Adrenal gland (tissue), 12 donors: ENCODE measurements around the gene FAM76A. TPM values are rescaled to one million over a fixed set of nuclear protein-coding genes. Genes with fewer than 3 reads are reported as not detected.

ENCODE experiments used
- DNase-seq, 7 donors: peaks; one replicate each; pipeline ENCODE4 v3.0.0-alpha.2; 2019 to 2020
- H3K27ac ChIP-seq, 5 donors: fragments of 200-600 bp; sonication (generic) in 4 of 5; 1 replicate in 3 of 5; 2 replicates in 2 of 5; pipeline versions ENCODE4 v1.5.1 to v1.8.0; 2016 to 2020; ENCODE audit warnings: mild to moderate bottlenecking in 1 of 5
- H3K27me3 ChIP-seq: fragments of 200-600 bp; 2 replicates; pipeline ENCODE4 v1.8.0; 2021
- H3K36me3 ChIP-seq, 2 donors: fragments of 200-600 bp; replicated peaks in 1 of 2; 1 replicate in 1 of 2; 2 replicates in 1 of 2; pipeline versions ENCODE4 v1.5.1 to v1.8.0; 2018 to 2022
- H3K4me1 ChIP-seq, 2 donors: fragments of 200-600 bp; replicated peaks in 1 of 2; 1 replicate in 1 of 2; 2 replicates in 1 of 2; pipeline versions ENCODE4 v1.5.1 to v1.8.0; 2018 to 2021
- H3K4me3 ChIP-seq, 4 donors: fragments of 200-600 bp; sonication (generic) in 3 of 4; one replicate each; pipeline ENCODE4 v1.5.1; 2016 to 2018
- H3K9me3 ChIP-seq, 3 donors: fragments of 200-600 bp; sonication (generic) in 1 of 3; replicated peaks in 1 of 3; 1 replicate in 2 of 3; 2 replicates in 1 of 3; pipeline versions ENCODE4 v1.5.1 to v1.8.0; 2016 to 2021
- POLR2A ChIP-seq, 2 donors: fragments of 450-650 bp; IDR thresholded peaks; one replicate each; pipeline ENCODE4 v1.6.1; 2017; ENCODE audit warnings: antibody characterized with exemption in 2 of 2, mild to moderate bottlenecking in 2 of 2, moderate library complexity in 1 of 2
- WGBS, 4 donors: extraction: QIAGEN DNeasy Blood & Tissue Kit in 2 of 4; methylation state at CpG; one replicate each; pipeline versions ENCODE4 v1.1.5 to v1.1.7; 2013 to 2017; 5-methylcytosine and 5-hydroxymethylcytosine counted together
- intact Hi-C, 2 donors: fragments of 100-400 bp; cut with DNase I; formaldehyde crosslinking; loops; one replicate each; pipeline versions ENCODE4 v1.14.1 to v1.15.0; 2022 to 2023
- polyA plus RNA-seq, 3 donors: library from polyadenylated mRNA; stranded (reverse); fragments of 200-250 nt in 2 of 3; fragments of 350-450 nt in 1 of 3; fragmentation: Illumina TruSeq in 1 of 3; extraction: RNeasy Lipid Tissue Mini Kit (QIAGEN cat#74804) in 1 of 3; gene quantifications; one replicate each; pipeline ENCODE4 v1.2.3, GENCODE V29; 2013 to 2014
- total RNA-seq, 9 donors: library from RNA; depleted of rRNA in 4 of 9; stranded (reverse); fragments of >200 nt in 4 of 9; fragments of 120-200 nt in 1 of 9; fragmentation: NEBNext Ultra II Directional in 1 of 9; extraction: Animal tissue kit (Norgen Biotek cat#: 25700) in 1 of 9; gene quantifications; one replicate each; pipeline versions ENCODE4 v1.1.0 to v1.2.4, GENCODE V29; 2013 to 2023
- TF ChIP-seq, protein P1 (sequence below), 6 experiments: fragments of 450-650 bp in 4 of 6; fragments of 200-600 bp in 2 of 6; sonication (generic) in 1 of 6; IDR thresholded peaks; 1 replicate in 5 of 6; 2 replicates in 1 of 6; pipeline versions ENCODE4 v1.5.1 to v1.8.0; 2016 to 2021; ENCODE audit warnings: antibody characterized with exemption in 6 of 6, mild to moderate bottlenecking in 2 of 6, moderate library complexity in 1 of 6
- donor health status: healthy with polysubstance abuse.
- donor health status: Bipolar disorder and iron deficiency.
- donor health status: DM: yes; HTN: yes; CAD: no.
- donor health status: DM: no; HTN: no; CAD: no.
- donor health status: DM: no; HTN: no; CAD: no.
- donor health status: DM: yes; HTN: yes; CAD: no.

Gene FAM76A
- total and polyA plus RNA-seq, 12 donors: 2.9 to 12.4 (median 8.4) TPM

DNA sequence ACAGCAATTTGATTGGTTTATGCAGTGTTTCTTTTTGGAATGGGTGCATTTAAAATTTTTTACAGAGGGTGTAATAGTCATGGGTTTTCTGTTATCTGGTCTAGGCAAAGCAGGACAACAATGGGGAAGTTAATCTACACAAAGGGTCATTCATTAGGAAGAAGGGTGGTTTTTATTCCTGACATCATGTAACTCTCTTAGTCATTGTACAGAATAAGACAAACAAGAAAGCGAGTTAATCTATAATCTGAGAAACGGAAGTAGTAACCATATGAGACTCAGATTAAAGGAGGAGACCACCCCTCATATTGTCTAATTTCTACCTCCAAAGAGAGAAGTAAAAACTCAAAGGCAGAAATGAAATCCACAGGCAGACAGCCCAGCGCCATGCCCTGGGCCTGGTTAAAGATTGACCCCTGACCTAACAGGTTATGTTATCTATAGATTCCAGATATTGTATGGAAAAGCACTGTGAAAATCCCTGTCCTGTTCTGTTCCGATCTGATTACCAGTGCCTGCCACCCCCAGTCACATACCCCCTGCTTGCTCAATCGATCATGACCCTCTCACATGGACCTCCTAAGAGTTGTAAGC, 43.3 kb upstream of the FAM76A start:
- Histone ChIP-seq H3K9me3 (no peaks in the 10 kb centered on the region), H3K4me1 (no peaks in the 10 kb centered on the region), H3K36me3 (no peaks in the 10 kb centered on the region), H3K27me3 (no peaks in the 10 kb centered on the region), H3K27ac (no peak overlapping the region), H3K4me3 (no peak overlapping the region)
- intact Hi-C loops: no loop called here
- TF ChIP-seq, protein P1, sequence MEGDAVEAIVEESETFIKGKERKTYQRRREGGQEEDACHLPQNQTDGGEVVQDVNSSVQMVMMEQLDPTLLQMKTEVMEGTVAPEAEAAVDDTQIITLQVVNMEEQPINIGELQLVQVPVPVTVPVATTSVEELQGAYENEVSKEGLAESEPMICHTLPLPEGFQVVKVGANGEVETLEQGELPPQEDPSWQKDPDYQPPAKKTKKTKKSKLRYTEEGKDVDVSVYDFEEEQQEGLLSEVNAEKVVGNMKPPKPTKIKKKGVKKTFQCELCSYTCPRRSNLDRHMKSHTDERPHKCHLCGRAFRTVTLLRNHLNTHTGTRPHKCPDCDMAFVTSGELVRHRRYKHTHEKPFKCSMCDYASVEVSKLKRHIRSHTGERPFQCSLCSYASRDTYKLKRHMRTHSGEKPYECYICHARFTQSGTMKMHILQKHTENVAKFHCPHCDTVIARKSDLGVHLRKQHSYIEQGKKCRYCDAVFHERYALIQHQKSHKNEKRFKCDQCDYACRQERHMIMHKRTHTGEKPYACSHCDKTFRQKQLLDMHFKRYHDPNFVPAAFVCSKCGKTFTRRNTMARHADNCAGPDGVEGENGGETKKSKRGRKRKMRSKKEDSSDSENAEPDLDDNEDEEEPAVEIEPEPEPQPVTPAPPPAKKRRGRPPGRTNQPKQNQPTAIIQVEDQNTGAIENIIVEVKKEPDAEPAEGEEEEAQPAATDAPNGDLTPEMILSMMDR (IDR thresholded peaks at IDR 0.05): no peak
- TF ChIP-seq POLR2A (IDR thresholded peaks at IDR 0.05): no peak
- DNase-seq: no peak
- WGBS, 4 donors: 88 to 94% (median 91%) methylated on average over 5 of the region's 5 CpGs

DNA sequence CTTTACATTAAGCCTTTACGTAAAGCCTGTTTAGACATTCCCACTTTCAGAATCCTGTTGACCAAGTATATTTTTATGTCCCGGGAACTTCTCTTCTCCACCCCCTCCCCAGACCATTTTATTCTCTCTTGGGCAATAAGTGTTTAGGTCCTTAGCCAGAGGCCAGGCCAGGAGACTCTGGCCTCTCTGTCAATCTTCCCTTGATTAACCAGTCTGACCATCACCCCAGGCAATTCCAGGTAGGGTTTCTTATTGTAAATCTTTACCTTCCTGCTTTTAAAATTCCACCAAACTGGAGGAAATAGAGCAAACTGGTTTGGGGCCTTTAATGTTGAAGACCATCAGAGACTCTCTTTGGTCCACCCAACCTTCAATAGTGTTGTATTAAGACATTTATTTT, 41.6 kb upstream of the FAM76A start:
- H3K4me1 ChIP-seq: no peaks in the 10 kb centered on the region
- no peak for TF ChIP-seq POLR2A (IDR thresholded peaks at IDR 0.05)
- TF ChIP-seq, protein P1 (IDR thresholded peaks at IDR 0.05): no peak
- intact Hi-C loops: no loop called here
- no peaks in the 10 kb centered on the region for H3K36me3 ChIP-seq
- no peaks in the 10 kb centered on the region for H3K27me3 ChIP-seq
- H3K9me3 ChIP-seq: no peaks in the 10 kb centered on the region
- H3K4me3 ChIP-seq: no peak overlapping the region
- no peak for DNase-seq
- 83 to 93% (median 90%) methylated on average over 2 of the region's 2 CpGs for WGBS, 4 donors
- no peak overlapping the region for H3K27ac ChIP-seq

DNA sequence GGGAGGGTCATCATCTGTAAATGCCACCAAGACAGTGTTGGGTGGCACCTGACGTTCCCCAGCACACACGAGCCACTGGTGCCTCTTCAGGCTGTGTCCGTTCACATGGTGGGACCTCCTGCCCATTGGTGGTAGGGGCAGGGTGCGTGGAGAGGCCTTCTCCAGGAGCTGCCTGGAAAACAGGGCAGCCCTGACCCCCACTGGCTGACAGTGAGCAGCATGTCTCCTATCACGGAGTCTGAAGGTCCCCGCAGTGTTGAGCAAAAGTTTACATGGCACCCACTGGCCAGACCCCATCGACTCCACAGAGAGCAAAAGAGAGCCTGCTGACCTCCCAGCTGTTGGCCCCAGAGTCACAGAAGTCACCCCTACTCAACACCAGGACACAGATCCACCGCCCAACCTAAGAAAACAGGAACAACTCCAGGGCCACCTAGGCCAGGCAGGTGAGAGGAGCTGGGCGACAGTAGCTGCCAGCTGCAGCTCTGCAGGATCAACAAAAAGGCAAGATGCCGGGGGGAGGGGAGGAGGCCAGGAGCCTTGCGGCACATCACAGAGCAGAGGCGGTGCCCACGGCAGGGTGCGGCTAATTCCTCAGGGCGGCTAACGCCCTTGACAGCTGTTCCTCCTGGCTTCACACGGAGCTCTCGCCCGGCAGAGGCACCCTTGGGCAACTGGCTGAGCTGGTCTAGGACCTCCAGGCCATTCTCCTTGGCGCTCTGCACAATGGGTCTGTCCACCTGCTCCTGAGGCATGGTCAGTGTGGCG, 39.4 kb upstream of the FAM76A start:
- no peak for DNase-seq
- 73 to 82% (median 80%) methylated on average over 6 to 21 of the region's 21 CpGs for WGBS, 4 donors
- intact Hi-C loops: no loop called here
- TF ChIP-seq, protein P1 (IDR thresholded peaks at IDR 0.05): no peak
- no peak for TF ChIP-seq POLR2A (IDR thresholded peaks at IDR 0.05)
- Histone ChIP-seq H3K4me1 (no peaks in the 10 kb centered on the region), H3K27me3 (no peaks in the 10 kb centered on the region), H3K27ac (no peak overlapping the region), H3K36me3 (no peaks in the 10 kb centered on the region), H3K9me3 (no peaks in the 10 kb centered on the region), H3K4me3 (no peak overlapping the region)

DNA sequence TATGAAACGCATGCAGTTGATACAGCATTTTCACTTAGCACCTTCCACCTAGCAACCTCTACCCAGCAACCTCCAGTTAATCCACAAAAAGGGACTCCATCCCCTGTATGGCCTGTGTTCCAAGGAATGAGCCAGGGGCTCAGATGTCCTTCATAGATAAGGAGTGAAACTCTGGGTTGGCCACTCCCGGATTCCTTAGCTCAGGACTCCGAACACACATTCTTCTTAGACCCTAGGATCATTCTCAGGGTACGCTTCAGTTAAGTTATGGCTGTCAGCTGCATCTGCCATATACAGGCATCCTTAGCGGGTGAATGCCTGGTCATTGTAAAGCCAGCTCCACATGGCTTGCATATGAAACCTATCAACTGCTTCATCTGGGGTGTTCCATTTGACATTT, 37.9 kb upstream of the FAM76A start:
- Histone ChIP-seq H3K9me3 (no peaks in the 10 kb centered on the region), H3K4me1 (no peaks in the 10 kb centered on the region), H3K4me3 (no peak overlapping the region), H3K36me3 (no peaks in the 10 kb centered on the region), H3K27me3 (no peaks in the 10 kb centered on the region), H3K27ac (no peak overlapping the region)
- no peak for DNase-seq
- intact Hi-C loops: no loop called here
- TF ChIP-seq, protein P1 (IDR thresholded peaks at IDR 0.05): no peak
- no peak for TF ChIP-seq POLR2A (IDR thresholded peaks at IDR 0.05)
- 79 to 92% (median 89%) methylated on average over 5 of the region's 5 CpGs for WGBS, 4 donors
